Measurements from ENCODE around the gene WAC. TPM values are rescaled to one million over a fixed set of nuclear protein-coding genes. Genes with fewer than 3 reads are reported as not detected.

WAC gene
- total and polyA plus RNA-seq, 10 of the 15 experiments (the other 5 are each of a cell fraction or from before 2014, with no cell fraction given), result 26.5 to 131 (median 69.4) TPM

DNA sequence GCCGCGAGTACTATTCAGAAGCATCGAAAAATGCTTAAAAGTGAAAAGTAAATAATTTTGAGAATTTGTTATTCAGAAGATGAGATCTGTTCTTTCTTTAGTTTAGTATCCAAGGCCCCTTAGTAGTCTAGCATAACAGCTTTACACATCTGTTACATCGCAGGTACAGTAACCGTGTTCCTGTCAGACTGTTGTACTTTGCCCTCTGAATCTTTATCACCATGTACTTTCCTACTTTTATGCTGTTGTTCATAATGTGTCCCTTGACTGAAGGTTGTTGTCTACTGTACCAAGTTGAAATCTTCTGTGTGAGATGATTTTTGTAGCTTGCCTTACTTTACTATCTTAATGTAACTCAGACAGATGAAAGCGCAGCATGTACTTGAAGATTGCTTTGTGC lies 38.3 kb downstream of the WAC start:
- TF ChIP-seq CHD4 (IDR thresholded peaks at IDR 0.05) (no peak), WRNIP1 (IDR thresholded peaks at IDR 0.05; ENCODE audit: borderline replicate concordance, low read depth, low read length) (no peak), SIN3A (IDR thresholded peaks at IDR 0.05; ENCODE audit: low read depth, low read length) (no peak), NRF1 (conservative IDR thresholded peaks at IDR 0.05; ENCODE audit: low read depth, low read length) (no peak), NR2C2 (IDR thresholded peaks at IDR 0.05; ENCODE audit: borderline replicate concordance, control insufficient read depth, insufficient read length, low read depth) (no peak), JUND (IDR thresholded peaks at IDR 0.05; ENCODE audit: low read depth, low read length) (no peak), BRCA1 (IDR thresholded peaks at IDR 0.05; ENCODE audit: low read depth, low read length) (no peak)
- TF ChIP-seq, protein P1, sequence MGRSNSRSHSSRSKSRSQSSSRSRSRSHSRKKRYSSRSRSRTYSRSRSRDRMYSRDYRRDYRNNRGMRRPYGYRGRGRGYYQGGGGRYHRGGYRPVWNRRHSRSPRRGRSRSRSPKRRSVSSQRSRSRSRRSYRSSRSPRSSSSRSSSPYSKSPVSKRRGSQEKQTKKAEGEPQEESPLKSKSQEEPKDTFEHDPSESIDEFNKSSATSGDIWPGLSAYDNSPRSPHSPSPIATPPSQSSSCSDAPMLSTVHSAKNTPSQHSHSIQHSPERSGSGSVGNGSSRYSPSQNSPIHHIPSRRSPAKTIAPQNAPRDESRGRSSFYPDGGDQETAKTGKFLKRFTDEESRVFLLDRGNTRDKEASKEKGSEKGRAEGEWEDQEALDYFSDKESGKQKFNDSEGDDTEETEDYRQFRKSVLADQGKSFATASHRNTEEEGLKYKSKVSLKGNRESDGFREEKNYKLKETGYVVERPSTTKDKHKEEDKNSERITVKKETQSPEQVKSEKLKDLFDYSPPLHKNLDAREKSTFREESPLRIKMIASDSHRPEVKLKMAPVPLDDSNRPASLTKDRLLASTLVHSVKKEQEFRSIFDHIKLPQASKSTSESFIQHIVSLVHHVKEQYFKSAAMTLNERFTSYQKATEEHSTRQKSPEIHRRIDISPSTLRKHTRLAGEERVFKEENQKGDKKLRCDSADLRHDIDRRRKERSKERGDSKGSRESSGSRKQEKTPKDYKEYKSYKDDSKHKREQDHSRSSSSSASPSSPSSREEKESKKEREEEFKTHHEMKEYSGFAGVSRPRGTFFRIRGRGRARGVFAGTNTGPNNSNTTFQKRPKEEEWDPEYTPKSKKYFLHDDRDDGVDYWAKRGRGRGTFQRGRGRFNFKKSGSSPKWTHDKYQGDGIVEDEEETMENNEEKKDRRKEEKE (IDR thresholded peaks at IDR 0.05), result no peak
- TF ChIP-seq, protein P2, sequence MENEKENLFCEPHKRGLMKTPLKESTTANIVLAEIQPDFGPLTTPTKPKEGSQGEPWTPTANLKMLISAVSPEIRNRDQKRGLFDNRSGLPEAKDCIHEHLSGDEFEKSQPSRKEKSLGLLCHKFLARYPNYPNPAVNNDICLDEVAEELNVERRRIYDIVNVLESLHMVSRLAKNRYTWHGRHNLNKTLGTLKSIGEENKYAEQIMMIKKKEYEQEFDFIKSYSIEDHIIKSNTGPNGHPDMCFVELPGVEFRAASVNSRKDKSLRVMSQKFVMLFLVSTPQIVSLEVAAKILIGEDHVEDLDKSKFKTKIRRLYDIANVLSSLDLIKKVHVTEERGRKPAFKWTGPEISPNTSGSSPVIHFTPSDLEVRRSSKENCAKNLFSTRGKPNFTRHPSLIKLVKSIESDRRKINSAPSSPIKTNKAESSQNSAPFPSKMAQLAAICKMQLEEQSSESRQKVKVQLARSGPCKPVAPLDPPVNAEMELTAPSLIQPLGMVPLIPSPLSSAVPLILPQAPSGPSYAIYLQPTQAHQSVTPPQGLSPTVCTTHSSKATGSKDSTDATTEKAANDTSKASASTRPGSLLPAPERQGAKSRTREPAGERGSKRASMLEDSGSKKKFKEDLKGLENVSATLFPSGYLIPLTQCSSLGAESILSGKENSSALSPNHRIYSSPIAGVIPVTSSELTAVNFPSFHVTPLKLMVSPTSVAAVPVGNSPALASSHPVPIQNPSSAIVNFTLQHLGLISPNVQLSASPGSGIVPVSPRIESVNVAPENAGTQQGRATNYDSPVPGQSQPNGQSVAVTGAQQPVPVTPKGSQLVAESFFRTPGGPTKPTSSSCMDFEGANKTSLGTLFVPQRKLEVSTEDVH (IDR thresholded peaks at IDR 0.05; ENCODE audit: low read depth, partially characterized antibody), result no peak
- TF ChIP-seq, protein P3, sequence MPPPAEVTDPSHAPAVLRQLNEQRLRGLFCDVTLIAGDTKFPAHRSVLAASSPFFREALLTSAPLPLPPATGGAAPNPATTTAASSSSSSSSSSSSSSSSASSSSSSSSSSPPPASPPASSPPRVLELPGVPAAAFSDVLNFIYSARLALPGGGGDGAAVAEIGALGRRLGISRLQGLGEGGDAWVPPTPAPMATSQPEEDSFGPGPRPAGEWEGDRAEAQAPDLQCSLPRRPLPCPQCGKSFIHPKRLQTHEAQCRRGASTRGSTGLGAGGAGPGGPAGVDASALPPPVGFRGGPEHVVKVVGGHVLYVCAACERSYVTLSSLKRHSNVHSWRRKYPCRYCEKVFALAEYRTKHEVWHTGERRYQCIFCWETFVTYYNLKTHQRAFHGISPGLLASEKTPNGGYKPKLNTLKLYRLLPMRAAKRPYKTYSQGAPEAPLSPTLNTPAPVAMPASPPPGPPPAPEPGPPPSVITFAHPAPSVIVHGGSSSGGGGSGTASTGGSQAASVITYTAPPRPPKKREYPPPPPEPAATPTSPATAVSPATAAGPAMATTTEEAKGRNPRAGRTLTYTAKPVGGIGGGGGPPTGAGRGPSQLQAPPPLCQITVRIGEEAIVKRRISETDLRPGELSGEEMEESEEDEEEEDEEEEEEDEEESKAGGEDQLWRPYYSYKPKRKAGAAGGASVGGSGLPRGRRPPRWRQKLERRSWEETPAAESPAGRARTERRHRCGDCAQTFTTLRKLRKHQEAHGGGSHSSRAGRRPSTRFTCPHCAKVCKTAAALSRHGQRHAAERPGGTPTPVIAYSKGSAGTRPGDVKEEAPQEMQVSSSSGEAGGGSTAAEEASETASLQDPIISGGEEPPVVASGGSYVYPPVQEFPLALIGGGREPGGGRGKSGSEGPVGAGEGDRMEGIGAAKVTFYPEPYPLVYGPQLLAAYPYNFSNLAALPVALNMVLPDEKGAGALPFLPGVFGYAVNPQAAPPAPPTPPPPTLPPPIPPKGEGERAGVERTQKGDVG (CRISPR knock-in tag; IDR thresholded peaks at IDR 0.05), result no peak
- H3K4me2 ChIP-seq (ENCODE audit: control insufficient read depth, insufficient read depth), result no peak overlapping the region
- ChIA-PET POLR2A (interaction anchor here (0.9 to 1.0 kb wide), 2 partner anchors 10 to 13 kb away, joined by 4 to 7 read pairs; no protein-coding TSS in a partner anchor), CTCF (interaction anchor here (0.6 to 1.0 kb wide), 2 partner anchors 14 to 390 kb away, joined by 3 to 4 read pairs; no protein-coding TSS in a partner anchor), RAD21 (ENCODE audit: unreplicated experiment) (no interaction called here), SMC1A (ENCODE audit: uncharacterized antibody, unreplicated experiment) (interaction anchor here (1.0 kb wide), 1 partner anchor 19 kb away, joined by 4 read pairs; no protein-coding TSS in a partner anchor)
- no peak overlapping the region for H2AFZ ChIP-seq (ENCODE audit: control insufficient read depth, low read depth, low read length)
- H3K9ac ChIP-seq (ENCODE audit: control insufficient read depth, insufficient read depth, low read length), result no peak overlapping the region
- H3K4me3 ChIP-seq, result no peak overlapping the region
- DNase-seq (ENCODE audit: low read depth, low spot score) (no peak), FAIRE-seq (no peak), ATAC-seq (no peak)
- no TSS peak for BruUV-seq (replicated peaks)
- no peaks in the 10 kb centered on the region; the same call in 1 of the 2 replicates for H4K20me1 ChIP-seq (ENCODE audit: control insufficient read depth, insufficient read depth)
- H3K36me3 ChIP-seq (ENCODE audit: control insufficient read depth in 2 of 2, insufficient read depth in 2 of 2, low read length in 1 of 2), result peaks cover 1 to 15% of the 10 kb centered on the region in 2 experiments
- H3K4me1 ChIP-seq (ENCODE audit: control insufficient read depth, insufficient read depth, low read length), result no peaks in the 10 kb centered on the region
- H3K27ac ChIP-seq (ENCODE audit: control insufficient read depth, insufficient read depth), result no peak overlapping the region
- H3K9me3 ChIP-seq (replicated peaks; ENCODE audit: control insufficient read depth, insufficient read depth, low read length), result no peaks in the 10 kb centered on the region
- WGBS (ENCODE audit: insufficient coverage, insufficient replicate concordance, low lambda C conversion rate, missing lambda C conversion rate), result 89% methylated on average over 6 of the region's 6 CpGs
- H3K79me2 ChIP-seq (ENCODE audit: control insufficient read depth, insufficient read depth, low read length), result peaks cover 68% of the 10 kb centered on the region
- in situ Hi-C loops (cut with MboI) (loop anchor here (25.0 kb wide), 1 partner anchor 1434 kb away; no protein-coding TSS in a partner anchor), intact Hi-C loops (cut with micrococcal nuclease; ENCODE audit: unreplicated experiment) (no loop called here)
- H3K27me3 ChIP-seq (replicated peaks in 1 of 2; ENCODE audit: control insufficient read depth in 2 of 2, insufficient read depth in 2 of 2, low read length in 1 of 2), result no peaks in the 10 kb centered on the region
